ENCODE measurements around the gene PHACTR3. TPM values are rescaled to one million over a fixed set of nuclear protein-coding genes. Genes with fewer than 3 reads are reported as not detected.

PHACTR3 gene
- total RNA-seq, 1 experiment from 2014 or later = 30.6 TPM

DNA sequence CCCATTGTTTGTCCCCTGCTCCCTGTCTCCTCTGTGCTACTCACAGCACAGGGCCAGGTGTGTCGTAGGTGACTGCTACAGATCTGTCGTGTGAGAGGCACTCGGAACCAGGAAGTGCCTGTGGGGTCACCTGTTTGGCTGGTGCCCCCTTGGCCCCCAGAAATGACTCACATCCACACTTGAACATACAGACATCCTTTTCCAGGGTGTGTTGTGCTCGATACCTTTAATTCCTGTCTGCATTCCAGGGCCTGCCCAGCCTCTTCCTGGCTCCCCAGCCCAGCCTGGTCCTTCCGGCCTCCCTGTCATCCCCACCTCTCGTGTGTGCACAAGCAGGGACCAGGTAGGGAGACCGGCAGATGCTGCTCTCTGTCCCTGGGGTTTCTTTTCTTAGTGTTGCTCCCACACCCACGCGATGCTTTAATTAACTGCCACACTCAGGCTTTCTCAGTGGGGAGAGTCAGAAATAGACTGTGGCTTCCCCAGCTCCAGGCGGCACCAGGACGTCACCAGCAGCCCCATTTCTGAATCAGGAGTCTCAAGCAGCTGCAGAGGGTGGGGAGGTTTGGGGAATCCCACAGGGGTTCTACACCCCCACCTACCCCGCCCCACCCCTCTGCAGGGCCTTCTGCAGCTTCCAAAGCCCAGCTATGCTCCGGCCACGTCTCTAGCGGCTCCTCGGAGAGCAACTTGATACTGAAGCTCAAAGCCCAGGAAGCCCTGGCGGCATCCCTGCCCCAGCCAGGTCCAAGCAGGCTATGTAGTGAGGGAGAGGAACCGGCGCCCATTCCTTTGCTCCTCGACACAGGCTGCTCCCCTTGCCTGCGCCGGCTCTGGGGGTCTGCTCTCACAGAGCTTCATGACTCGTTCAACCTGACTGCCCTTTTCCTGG lies 226.9 kb downstream of the PHACTR3 start:
- peak overlapping the region; percentile 83 for H3K27ac ChIP-seq (ENCODE audit: low read length)
- TF ChIP-seq EZH2phosphoT487 (IDR thresholded peaks at IDR 0.05; ENCODE audit: borderline replicate concordance, low read length) = no peak
- TF ChIP-seq CTCF (conservative IDR thresholded peaks at IDR 0.05; ENCODE audit: low read depth, low read length) = no peak
- no peak for TF ChIP-seq EZH2 (IDR thresholded peaks at IDR 0.05; ENCODE audit: low read length, unreplicated experiment)
- peak overlapping the region; percentile 30; the same call in 1 of the 2 replicates for H3K9ac ChIP-seq (ENCODE audit: low read length)
- ChIA-PET CTCF (interaction anchor here (0.5 to 1.3 kb wide), 3 partner anchors 21 to 103 kb away, joined by 3 to 5 read pairs (median 3); no protein-coding TSS in a partner anchor), POLR2A (ENCODE audit: unreplicated experiment) (interaction anchor here (0.5 to 1.2 kb wide), 2 partner anchors 21 to 48 kb away, joined by 3 read pairs; no protein-coding TSS in a partner anchor)
- ATAC-seq = peak; percentile 65
- H2AFZ ChIP-seq (ENCODE audit: low read length) = peak overlapping the region; percentile 47
- no TSS peak for BruUV-seq (replicated peaks)
- H3K79me2 ChIP-seq (ENCODE audit: low read length) = peaks cover 2% of the 10 kb centered on the region; the same call in 1 of the 2 replicates
- peak overlapping the region; percentile 24; the same call in 1 of the 2 replicates for H3K4me3 ChIP-seq (ENCODE audit: low read length)
- no peaks in the 10 kb centered on the region for H3K9me3 ChIP-seq (ENCODE audit: low read length)
- peak; percentile 94 for DNase-seq
- intact Hi-C loops (cut with micrococcal nuclease) = loop anchor here (1.0 kb wide), 2 partner anchors 14 to 34 kb away; no protein-coding TSS in a partner anchor
- peak overlapping the region; percentile 69 for H3K4me2 ChIP-seq (ENCODE audit: low read length)
- H4K20me1 ChIP-seq (ENCODE audit: low read length) = no peaks in the 10 kb centered on the region
- peaks cover 53% of the 10 kb centered on the region for H3K4me1 ChIP-seq (ENCODE audit: insufficient read depth, low read length)
- no peaks in the 10 kb centered on the region for H3K9me2 ChIP-seq (replicated peaks; ENCODE audit: low read length)
- H3K27me3 ChIP-seq (ENCODE audit: low read length) = no peaks in the 10 kb centered on the region
- H3F3A ChIP-seq (ENCODE audit: low read length, unreplicated experiment) = no peaks in the 10 kb centered on the region
- no peaks in the 10 kb centered on the region for H3K36me3 ChIP-seq (ENCODE audit: low read depth, low read length)

DNA sequence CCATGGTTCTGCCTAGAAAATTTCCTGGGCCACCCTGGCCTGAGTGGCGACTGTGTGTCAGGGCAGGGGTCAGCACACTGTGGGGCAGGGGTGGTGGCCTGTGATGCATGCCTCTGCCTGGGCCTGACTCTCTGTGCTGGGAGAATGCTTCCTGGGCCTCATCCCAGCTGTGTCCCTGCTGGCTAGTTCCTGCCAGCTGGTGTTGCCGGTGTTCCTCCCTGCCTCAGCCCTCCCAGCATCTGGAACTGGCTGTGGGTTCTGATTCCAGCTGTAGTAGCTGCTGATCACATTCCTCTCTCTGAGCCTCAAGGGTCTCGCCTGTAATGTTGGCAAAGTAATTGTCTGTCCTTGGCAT lies 227.6 kb downstream of the PHACTR3 start:
- CTCF ChIA-PET = no interaction called here
- ATAC-seq = no peak
- no peak for TF ChIP-seq EZH2phosphoT487 (IDR thresholded peaks at IDR 0.05; ENCODE audit: borderline replicate concordance, low read length)
- TF ChIP-seq CTCF (conservative IDR thresholded peaks at IDR 0.05; ENCODE audit: low read depth, low read length) = no peak
- no peak for TF ChIP-seq EZH2 (IDR thresholded peaks at IDR 0.05; ENCODE audit: low read length, unreplicated experiment)
- peaks cover 53% of the 10 kb centered on the region for H3K4me1 ChIP-seq (ENCODE audit: insufficient read depth, low read length)
- peak overlapping the region; percentile 83 for H3K27ac ChIP-seq (ENCODE audit: low read length)
- H3K27me3 ChIP-seq (ENCODE audit: low read length) = no peaks in the 10 kb centered on the region
- peak overlapping the region; percentile 69 for H3K4me2 ChIP-seq (ENCODE audit: low read length)
- no TSS peak for BruUV-seq (replicated peaks)
- H3F3A ChIP-seq (ENCODE audit: low read length, unreplicated experiment) = no peaks in the 10 kb centered on the region
- no peak overlapping the region for H2AFZ ChIP-seq (ENCODE audit: low read length)
- H3K36me3 ChIP-seq (ENCODE audit: low read depth, low read length) = no peaks in the 10 kb centered on the region
- POLR2A ChIA-PET (ENCODE audit: unreplicated experiment) = interaction anchor here (0.5 kb wide), 1 partner anchor 20 kb away, joined by 3 read pairs; no protein-coding TSS in a partner anchor
- peaks cover 8% of the 10 kb centered on the region for H3K79me2 ChIP-seq (ENCODE audit: low read length)
- H3K9me3 ChIP-seq (ENCODE audit: low read length) = no peaks in the 10 kb centered on the region
- no peaks in the 10 kb centered on the region for H4K20me1 ChIP-seq (ENCODE audit: low read length)
- H3K9ac ChIP-seq (ENCODE audit: low read length) = no peak overlapping the region; the same call in 1 of the 2 replicates
- no peak for DNase-seq
- no peak overlapping the region for H3K4me3 ChIP-seq (ENCODE audit: low read length)
- intact Hi-C loops (cut with micrococcal nuclease) = loop anchor here (1.0 kb wide), 2 partner anchors 13 to 35 kb away; no protein-coding TSS in a partner anchor
- H3K9me2 ChIP-seq (replicated peaks; ENCODE audit: low read length) = no peaks in the 10 kb centered on the region
